ELR (cell line): Measurements from ENCODE around the gene MMP24OS.

Source experiments
- DNase-seq: peaks from one replicate; pipeline ENCODE4 v3.0.0-alpha.2; 2015; ENCODE audit warnings: low read depth

The MMP24OS gene

DNA sequence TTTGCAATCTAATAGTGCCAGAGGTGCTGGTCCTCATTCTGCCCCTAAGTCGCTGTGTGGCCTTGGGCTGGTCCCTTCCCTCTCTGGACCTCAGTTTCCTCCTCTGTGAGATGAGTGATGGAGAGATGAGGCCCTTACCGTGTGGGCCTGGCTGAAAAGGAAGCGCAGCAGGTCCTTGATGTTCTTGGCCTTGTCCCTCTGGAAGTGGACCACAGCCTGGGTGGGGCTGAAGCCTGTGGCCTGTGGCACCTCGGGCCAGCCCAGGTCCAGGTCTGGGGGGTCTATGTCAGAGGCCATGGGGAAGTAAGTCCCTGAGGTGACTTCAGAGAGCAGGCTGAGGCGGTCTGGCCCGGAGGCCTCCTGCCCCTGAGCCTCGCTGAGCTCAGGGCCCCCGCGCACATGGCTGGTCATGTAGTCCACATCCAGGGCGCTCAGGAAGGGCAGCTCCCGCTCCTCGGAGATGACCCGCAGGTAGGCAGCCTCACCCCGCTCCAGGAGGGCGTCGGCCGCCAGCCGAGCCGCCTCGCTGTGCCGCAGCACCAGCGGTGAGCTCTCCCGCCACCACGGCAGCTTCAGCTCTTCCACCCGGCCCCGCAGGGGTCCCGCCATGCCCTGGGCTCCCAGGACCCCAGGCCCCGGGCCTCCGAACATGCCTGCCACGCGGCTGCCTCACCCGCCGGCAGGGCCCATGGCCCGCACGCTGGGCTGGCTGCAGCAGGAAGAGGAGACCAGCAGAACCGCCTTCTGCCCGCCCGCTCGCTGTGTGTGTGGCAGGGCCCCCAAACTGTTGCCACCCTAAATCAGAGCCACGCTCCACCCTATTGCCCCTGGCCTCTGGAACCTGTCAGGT is 14.0 kb upstream of the MMP24OS start, which contains the start of gene FAM83C:
TSS of gene FAM83C (minus strand) at position 772 of the 850 bp plus-strand sequence. CDS start at position 651, 121 bp downstream.
- DNase-seq: no peak

DNA sequence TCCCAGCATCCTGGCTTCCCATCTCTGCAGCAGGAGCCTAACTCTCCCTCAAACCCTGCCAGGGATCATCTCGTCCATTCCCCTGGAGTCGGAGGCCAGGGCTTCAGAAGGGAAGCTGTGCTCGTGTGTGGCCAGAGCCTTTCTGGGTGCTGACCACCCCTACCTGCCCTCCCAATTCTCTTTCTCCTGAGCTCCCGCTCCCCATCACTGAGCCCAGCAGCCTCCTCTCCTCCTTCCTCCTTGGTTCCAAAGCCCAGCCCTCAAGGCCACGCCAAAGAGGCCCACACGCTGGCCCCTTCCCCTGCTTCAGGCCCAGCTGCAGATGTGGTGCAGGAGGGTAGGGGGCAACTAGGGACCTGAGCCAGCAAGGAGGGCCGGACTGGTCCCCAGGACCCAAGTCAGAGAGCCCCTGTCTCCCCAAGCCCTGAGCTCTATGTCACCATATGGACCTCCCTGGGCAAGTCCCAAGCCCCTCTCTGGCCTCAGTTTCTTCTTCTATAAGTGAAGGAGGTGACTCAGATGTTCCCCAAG is 13.0 kb upstream of the MMP24OS start:
- no peak for DNase-seq

DNA sequence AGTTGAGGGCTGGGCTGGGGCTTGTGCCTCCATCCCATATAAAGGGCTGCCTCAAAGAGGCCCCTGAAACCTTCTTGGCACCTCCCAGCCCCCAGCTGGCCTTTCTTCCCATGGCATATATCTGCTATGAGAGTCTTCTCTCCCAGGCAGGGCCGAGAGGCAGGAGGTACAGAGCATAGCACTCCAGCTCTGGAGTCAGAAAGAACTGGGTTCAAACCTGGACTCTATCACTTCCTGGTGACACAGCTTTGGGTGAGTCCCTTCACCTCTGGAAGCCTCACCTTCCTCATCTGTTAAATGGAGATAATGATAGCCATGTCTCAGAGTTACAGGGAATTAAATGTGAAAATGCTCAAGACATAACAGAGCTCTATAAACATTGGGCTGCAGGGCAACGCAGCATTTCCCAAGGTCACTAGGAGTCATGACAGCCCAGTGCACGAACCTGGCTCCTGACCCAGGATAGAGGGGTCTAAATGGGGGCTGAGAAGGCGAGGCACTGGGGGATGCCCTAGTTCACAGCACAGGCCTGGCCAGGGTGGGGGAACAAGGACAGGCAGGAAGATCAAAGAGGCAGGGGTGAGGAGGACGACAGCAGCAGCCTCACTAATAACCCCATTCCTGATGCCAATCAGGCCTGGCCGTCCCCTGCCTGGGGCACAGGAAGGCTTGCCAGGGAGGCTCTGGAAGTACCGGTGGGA is 12.4 kb upstream of the MMP24OS start:
- no peak for DNase-seq

DNA sequence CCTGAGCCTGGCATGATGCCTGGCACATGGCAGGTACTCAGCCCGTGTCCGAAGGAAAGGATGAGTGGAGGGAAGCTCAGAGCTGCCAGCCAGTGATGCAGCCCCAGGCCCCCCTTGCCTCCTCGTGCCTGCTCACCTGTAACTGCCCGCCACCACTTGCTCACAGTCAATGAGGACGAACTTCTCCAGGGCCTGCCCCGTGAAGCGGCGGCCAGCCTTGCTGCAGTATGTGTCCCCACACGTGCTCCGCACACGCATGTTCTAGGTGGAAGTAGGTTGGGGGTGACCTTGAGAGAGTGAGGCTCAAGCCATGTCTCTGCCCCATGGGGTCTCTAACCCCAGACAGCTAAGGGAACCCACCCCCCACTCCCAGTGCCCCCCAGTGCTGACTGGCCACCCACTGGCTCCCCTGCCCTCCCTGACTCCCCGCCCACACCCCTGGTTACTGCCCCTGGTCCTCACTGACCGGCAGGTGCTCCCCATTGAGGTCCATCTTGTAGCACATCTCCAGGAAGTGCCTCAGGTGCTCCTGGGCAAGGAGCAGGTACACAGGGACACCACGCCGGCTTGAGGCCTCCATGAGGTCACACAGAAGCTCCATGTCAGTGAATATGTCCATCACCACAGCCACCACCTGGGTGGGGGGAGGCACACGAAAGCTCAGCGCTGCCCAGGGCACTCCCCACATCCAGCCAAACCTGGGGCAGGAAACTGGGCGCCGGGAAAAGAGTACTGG is 10.6 kb upstream of the MMP24OS start:
- DNase-seq: no peak

DNA sequence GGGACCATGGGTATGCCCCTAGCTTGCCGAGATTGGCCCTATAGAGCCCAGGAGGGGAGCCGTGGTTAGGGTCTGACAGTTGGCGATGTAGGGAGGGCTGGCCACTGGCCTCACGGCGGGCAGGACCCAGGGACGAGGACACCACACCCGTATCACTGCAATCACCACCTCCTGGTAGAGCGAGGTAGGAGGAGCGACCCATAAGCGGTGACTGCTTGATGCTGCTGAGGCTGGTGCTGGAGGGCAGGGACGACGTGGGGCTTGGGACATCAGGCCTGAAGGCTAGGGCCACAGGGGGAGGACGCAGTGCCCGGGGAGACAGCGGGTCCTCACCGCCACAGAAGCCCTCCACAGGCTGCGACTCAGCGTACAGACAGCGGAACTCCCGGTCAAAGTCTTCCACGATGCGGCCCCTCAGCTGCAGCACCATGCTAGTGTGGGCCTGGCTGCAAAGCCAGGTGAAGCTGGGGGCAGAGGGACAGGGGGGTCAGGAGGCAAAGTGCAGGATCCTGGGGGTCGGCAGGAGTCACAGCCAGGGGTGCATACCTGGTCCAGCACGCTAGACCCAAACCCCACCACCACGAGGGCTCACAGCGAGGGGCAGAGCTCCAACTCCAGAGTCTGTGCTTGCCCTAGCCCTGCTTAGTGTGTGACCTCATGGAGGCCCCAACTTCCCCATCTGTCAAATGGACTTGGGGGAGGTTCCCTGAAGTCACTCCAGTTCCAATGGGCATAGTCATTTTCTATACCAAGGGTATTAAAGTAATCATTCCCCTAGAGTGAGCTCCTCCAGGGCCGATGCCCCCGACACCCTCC is 9.8 kb upstream of the MMP24OS start:
- DNase-seq: no peak

DNA sequence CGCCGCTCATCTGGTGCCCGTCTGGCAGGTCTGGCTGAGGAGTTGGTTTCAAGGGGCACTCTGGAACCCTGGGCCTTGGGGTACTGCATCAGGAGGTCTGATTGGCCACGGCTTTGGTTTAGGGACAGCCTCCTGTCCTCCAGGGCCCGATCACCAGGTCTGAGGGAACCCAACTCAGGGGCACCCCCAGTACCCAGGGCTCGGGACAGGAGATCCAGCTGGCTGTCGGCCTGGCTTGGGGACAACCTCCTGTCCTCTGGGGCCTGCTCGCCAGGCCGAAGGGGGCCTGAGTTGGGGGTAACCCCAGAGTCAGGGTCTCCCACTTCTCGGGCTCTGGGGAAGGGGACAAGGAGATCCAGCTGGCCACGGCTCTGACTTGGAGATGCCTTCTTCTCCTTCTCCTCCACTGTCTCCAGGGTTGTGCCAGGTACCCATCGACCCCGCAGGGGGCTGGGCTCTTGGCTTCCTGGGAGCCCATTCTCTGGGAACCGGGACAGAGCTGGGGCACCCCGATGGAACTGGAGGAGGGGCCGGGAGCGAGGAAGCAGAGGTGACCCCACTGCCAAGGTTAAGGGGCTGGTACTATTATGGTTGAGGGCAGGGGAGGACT is 9.1 kb upstream of the MMP24OS start:
- no peak for DNase-seq

DNA sequence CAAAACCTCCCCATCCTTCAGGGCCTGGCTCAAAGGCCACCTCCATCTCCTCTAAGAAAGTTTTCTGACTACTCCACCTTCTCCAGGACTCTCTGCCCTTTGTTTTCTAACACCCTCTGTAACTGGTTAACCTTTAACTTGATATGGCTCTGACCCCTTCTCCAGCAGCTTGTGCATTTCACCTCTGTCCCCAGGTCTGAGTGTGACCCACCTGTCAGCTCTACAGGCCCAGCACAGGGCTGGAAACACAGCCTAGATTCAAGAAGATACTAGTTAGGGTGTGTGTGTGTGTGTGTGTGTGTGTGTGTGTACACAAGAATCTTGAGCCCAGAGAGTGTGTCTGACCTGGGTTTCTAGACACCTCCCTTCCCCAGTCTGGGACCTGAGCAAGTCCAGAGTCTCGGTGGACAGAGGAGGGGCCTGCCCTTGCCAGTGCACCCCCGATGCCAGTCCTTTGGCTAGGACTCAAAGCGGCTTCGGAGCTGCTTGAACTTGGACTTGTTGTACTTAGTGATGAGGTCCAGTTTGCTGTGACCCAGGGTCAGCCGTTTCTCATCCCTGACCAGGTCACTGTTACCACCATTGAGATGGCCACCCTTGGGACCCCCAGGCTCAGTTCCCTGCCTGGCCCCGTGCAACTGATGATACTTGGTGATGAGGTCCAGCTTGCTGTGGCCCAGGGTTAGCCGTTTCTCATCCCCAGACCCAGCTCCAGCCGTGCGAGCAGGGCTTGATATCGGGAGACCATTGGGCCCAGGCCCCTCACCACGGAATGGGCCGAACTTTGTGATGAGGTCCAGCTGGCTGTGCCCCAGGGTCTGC is 8.4 kb upstream of the MMP24OS start:
- DNase-seq: no peak

DNA sequence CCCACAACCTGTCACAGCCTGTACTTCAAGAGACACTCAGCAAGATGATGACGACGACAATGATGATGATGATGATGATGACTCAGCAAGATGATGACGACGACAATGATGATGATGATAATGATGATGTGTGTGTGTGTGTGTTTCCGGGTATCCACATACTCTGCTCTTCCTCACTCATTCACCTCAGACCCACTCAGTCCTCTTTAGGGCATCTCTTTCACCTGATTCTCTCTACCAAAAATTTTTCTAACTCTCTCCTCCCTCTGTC is 7.8 kb upstream of the MMP24OS start:
- DNase-seq: peak; percentile 54

DNA sequence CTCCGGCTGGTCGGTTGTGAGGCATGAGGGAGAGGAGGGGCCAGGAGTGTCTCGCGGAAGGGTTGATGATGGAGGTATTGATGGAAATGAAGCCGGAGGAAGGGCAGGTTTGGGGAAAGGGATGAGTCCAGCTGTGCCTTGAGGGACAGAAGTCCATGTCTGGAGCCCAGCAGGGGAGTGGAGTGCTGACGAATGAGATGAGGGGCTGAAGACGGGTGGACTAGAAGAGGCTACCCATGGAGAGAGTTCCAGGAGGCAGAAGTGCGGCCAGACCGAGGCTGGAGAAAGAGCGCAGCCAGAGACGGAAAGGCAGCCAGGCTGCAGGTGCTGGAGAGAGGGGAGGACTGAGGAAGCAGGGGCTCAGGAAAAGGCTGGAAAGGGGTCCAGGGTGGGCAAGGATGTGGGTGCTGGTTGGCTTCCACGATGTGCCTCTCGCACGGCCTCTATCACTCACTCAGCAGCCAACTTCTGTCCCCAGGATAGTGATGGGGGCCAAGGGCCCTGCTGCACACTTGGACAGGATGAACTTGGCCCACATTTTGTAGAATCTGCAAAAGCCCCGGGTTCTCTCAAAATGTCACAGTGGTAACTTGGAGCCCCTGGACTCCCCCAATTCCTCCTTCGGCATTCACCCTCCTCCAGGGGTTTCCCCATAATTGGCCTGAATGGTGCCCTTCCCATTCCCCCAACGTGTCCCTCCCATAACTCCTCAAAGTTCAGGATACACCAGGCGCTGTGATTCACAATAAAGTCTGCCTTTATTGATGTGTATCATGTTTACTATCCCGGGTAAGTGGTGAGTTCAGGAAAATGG is 7.3 kb upstream of the MMP24OS start:
- no peak for DNase-seq

DNA sequence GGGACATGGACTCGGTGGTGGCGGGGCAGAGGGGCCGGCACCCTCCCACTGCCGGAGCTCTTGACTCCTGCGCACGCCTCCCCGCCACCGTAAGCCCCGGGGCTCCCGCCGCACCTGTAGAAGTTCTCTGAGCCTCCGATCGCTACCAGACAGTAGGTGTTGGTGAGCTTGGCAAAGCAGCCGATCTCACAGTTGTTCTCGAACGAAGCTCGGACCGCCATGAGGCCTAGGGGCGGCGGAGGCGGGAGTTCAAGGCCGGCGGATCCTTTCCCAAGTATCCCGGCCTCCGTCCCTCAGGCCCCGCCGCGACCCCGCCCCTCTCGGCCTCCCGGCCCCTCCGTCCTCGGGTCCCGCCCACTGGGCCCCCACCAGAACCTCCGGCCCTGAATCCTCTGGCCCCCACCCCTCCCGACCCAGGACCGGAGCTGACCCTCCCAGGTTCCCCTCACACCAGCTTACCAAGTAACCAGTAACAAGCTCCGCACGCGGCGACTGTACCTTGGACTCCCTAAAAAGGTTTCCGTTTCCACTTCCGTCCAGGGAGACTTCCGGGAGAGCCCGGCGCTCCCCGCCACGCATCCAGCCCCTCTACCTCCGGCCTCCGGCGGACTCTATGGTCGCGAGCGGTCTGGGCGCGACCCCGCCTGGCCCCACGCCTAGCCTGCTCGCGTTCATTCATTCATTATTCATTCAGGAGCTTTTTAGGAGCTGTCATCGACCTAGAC is 6.5 kb upstream of the MMP24OS start, which contains the start of gene EIF6:
TSS of gene EIF6 (minus strand) at position 506 of the 725 bp plus-strand sequence. CDS start at position 221, 285 bp downstream.
- peak; percentile 95 for DNase-seq

DNA sequence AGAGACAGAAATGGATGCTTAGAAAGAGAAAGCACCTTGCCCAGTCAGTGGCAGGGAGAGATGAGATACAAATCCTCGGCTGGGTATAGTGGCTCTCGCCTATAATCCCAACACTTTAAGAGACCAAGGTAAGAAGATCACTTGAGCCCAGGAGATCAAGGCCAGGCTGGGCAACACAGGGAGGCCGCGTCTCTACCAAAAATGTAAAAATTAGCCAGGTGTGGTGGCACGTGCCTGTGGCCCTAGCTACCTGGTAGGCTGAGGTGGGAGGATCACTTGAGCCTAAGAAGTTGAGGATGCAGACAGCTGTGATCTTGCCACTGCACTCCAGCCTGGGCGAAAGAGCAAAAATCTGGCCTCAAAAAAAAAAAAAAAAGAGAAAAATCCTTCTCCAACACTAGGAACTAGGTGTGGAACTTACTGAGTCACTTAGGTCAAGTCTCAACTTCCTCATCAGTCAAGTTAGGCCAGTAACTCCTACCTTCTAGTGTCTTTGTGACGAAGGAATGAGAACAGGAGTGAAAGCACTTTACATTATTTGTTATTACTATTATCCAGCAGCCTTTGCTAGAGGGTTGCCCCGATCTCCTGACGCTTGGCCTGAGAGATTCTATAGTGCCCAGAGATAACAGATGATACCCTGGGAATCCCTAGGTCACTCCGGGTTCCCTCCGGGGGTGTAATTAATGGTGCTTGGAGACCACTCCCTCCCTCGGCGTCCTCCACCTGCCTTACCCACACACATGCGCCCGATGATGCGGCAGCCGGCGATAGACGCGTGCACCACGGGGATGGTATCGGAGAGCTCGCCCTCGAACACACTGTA is 5.7 kb upstream of the MMP24OS start:
- peak; percentile 41 for DNase-seq

DNA sequence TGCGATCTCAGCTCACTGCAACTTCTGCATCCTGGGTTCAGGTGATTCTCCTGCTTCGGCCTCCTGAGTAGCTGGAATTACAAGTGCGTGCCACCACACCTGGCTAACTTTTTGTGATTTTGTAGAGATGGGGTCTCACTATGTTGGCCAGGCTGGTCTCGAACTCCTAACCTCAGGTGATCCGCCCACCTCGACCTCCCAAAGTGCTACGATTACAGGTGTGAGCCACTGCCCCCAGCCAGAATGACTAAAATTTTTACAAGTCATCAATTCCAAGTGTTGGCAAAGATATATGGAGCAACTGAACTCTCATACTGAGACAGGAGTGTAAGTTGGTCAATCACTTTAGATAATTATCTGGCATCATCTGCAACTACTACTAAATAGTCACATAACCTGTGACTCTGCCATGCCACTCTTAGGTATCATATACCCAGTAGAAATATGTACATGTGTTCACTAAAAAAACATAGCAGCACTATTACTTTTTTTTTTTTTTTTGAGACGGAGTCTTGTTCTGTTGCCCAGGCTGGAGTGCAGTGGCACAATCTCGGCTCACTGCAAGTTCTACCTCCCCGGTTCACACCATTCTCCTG is 3.7 kb upstream of the MMP24OS start:
- DNase-seq: no peak

DNA sequence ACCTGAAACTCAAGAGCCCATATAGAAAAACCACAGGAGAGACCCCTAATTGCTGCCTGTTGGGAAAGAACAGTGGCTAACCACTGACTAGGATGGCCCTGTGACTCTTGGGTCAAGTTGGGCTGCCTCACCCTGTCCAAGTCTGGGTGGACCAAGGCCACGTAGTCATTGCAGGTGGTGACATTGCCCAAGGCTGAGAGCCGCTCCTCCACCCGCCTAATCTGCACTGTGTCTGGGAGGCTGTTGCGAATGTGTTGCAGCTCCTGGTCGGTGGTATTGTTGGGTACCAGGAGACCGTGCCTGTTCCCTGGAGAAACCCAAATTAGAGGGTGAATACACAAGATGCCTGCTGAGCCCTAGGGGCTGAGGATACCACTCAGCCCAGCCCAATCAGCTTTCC is 2.6 kb upstream of the MMP24OS start:
- no peak for DNase-seq

DNA sequence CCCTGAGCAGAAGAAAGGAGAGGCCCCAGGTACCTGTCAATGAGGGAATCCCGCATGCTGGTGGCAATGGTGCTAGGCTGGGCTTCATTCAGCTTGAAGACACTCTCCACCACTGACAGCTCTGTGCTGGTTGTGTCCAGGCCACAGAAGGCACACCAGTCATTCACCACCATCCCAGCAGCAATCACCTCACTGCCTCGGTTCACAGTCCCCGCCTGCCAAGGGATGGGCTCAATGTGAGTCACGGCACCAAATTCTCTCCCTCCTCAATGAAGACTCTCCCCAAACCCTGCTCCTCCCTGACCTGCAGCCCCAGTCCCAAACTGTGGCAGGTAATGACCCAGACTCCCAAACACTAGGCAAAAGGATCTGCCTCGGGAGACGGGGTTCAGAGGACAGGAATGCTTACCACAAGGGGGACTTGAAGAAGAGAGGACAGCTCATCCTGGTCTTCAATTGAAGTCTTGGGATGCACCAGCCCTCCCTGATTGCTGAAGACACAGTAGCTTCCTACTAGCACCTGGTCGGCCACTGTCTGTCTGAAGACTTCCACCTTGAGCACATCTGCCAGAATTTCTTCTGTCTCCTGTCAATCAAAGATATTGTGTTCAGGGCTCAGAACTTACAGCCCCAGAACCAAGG is 1.7 kb upstream of the MMP24OS start:
- DNase-seq: peak; percentile 52

DNA sequence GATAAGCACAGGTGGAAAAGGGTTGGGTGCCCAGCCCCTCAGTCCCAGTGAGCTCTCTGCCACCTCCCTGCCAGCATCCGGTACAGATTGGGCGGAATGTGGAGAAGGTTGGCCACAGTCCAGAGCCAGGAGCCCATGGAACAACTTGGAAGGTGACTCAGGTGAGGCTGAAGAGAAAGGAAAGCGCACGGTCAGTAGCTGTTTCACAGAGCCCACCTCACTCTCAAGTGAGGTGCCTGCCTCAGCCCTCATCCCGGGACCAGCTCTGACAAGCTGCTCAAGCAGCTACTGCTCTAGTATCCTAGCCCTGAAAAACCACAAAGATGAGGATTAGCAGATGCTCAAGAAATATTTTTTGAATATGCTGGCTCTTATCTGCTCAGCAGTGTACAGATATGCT is 1.1 kb upstream of the MMP24OS start:
- peak; percentile 50 for DNase-seq

DNA sequence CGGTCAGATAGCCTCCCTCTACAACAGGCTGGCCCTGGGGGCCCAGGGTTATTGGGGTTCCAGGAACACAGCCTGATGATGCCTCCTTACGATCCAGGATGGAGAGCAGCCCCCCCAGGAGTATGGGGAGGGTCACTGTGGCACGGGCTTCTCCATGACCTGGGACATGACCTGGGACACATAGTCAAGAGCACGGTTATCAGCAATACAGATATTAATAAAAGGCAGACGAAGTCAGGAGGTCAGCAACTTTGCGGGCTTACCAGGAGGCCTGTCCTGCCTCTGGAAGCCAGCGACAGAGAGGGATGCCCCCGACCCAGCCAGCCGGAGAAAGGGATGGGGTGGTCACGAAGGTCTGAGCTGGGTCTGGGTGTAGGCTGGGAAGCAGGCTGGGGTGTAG is 795 bp downstream of the MMP24OS start:
- DNase-seq: no peak

DNA sequence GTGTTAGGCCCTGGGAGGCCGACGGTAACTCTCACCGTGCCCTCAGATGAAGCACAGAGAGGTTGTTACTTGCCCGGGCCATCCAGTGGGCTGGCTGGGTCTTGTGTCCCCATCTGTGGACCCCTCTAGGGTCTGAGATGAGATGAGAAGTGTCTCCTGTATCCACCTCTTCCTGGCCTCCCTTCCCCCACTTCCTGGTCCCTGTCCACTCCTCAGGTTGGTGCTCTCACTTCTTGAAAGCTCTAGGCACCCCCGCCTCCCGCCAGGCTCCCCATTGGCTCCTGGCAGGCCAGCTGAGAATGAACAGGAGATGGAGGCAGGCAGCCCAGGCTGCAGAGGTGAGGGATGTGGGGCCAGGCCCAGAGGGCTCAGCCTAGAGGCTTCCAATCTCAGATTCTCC is 1.5 kb downstream of the MMP24OS start:
- no peak for DNase-seq
